Hepatocyte (in vitro differentiated cells): ENCODE data around the gene LYPD1.

Source experiments
- CTCF ChIP-seq: fragments of 200-600 bp; sonication (generic); IDR thresholded peaks from 2 replicates; pipeline ENCODE4 v1.5.1; 2016; ENCODE audit warnings: antibody characterized with exemption, mild to moderate bottlenecking; ENCODE audit not compliant: poor library complexity
- EZH2 ChIP-seq: fragments of 200-600 bp; sonication (generic); IDR thresholded peaks from 2 replicates; pipeline ENCODE4 v1.6.1; 2016; ENCODE audit warnings: antibody characterized with exemption, mild to moderate bottlenecking, borderline replicate concordance

GRCh38 chr2:132651115-132652045 lies 18.6 kb downstream of the LYPD1 start:
- TF ChIP-seq CTCF, result peak; percentile 63
- TF ChIP-seq EZH2, result no peak
